Measurements from ENCODE around the gene UGT1A6.

UGT1A6 gene

DNA sequence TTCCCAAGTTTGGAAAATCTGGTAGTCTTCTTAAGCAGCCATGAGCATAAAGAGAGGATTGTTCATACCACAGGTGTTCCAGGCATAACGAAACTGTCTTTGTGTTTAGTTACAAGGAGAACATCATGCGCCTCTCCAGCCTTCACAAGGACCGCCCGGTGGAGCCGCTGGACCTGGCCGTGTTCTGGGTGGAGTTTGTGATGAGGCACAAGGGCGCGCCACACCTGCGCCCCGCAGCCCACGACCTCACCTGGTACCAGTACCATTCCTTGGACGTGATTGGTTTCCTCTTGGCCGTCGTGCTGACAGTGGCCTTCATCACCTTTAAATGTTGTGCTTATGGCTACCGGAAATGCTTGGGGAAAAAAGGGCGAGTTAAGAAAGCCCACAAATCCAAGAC lies 79.5 kb downstream of the UGT1A6 start:
- DNase-seq = no peak

DNA sequence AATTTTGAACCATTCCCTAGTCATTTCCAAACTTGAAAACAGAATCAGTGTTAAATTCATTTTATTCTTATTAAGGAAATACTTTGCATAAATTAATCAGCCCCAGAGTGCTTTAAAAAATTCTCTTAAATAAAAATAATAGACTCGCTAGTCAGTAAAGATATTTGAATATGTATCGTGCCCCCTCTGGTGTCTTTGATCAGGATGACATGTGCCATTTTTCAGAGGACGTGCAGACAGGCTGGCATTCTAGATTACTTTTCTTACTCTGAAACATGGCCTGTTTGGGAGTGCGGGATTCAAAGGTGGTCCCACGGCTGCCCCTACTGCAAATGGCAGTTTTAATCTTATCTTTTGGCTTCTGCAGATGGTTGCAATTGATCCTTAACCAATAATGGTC lies 79.9 kb downstream of the UGT1A6 start:
- no peak for DNase-seq

DNA sequence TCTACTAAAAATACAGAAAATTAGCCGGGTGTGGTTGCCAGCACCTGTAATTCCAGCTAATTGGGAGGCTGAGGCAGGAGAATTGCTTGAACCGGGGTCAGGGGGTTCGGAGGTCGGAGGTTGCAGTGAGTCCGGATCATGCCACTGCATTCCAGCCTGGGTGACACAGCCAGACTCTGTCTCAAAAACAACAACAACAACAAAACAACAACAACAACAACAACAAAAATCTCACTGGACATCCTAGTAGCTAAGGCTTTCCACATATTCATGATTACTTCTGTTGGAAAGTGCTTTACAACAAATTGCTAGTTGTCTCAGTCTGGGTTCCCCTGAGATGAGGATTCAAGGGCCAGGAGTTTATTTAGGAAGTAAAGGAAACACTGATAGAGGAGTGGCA lies 81.2 kb downstream of the UGT1A6 start:
- no peak for DNase-seq

DNA sequence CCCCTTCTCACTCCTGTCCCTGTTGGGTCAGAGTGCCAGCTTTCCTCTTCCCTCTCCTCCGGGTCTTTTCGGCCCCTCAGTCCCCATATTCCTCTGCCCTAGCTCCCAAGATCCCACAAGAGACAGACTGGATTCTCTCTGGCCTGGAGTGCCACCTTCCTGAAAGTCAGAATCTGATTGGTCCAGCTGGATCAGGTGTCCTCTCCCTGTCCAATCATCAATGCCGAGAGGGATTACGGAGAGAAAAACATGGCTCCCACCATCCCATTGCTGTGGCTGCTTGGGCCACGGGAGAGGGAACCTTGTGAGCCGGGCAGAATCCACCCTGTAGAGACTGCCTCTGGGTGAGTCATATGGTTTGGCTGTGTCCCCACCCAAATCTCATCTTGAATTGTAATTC lies 82.7 kb downstream of the UGT1A6 start:
- DNase-seq = no peak

DNA sequence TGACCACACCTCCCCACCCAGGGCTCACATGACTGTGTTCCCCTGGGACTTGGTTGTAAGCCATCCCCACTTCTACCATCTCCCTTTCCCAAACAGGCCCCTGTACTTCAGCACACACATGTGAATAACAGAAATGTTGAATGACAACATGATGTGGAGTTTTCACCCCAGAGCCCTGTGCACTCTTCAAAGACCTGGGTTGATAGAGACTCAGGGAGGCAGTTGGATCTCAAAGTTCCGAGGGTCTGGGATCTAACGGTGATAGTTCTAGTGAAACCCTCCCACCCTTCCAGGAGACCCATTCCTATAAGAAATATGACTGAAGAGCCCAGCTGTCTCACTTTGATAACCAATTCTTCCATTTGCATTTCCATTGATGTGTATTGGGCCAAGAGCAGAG lies 85.3 kb downstream of the UGT1A6 start, which contains the start of gene MROH2A:
Gene MROH2A, plus strand, starts transcription at position 301 of the 400 bp plus-strand sequence. CDS start 1,029 bp downstream, outside the sequence.
- no peak for DNase-seq

DNA sequence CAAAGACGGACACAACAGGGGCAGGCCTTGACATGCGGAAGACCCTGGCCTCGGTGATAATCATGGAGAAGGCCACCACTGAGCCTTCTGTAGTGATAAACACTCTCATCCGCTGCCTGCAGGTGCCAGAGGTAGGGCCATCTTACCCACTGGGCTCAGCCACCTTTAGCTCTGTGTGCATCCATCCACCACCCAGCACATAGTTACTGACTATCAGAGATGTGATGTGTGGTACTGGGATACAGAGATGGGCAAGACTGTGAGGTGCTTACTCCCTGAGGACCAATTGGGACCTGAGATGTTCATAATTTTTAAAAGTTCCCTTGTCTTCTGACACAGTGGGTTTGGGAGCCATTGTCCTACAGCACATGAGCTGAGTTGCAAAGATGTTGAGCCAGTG lies 87.0 kb downstream of the UGT1A6 start:
- DNase-seq = no peak

DNA sequence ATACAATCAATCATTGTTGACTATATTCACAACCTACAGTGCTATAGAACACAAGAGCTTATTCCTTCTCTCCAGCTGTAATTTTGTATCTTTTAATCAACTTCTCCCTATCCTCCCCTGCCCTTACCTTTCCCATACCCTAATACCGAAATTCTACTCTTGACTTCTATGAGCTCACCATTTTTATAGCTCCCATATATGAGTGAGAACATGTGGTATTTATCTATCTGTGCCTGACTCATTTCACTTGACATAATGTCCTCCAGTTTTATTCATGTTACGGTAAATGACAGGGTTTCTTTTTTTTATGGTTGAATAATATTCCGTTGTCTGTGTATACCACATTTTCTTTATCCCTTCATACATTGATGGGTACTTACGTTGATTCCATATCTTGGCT lies 88.1 kb downstream of the UGT1A6 start:
- DNase-seq = no peak

DNA sequence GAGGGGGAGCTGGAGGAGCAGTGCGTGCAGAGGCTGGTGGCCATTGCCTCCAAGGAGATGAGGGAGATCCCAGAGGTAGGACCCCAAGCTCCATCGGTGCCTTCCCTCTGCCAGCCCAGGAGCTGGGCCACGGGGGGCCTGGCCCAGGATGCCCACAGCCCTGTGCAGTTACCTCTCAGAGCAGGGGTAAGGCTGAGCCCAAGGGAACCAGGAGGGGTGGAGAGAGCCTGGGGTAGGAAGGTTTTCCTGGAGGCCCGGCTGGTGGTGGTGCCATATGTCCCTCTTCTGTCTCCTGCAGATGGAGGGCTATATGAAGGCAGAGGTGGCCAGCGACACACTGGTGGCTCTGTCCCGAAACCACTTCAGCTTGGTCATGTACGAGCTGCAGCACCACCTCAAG lies 96.9 kb downstream of the UGT1A6 start:
- DNase-seq = no peak

DNA sequence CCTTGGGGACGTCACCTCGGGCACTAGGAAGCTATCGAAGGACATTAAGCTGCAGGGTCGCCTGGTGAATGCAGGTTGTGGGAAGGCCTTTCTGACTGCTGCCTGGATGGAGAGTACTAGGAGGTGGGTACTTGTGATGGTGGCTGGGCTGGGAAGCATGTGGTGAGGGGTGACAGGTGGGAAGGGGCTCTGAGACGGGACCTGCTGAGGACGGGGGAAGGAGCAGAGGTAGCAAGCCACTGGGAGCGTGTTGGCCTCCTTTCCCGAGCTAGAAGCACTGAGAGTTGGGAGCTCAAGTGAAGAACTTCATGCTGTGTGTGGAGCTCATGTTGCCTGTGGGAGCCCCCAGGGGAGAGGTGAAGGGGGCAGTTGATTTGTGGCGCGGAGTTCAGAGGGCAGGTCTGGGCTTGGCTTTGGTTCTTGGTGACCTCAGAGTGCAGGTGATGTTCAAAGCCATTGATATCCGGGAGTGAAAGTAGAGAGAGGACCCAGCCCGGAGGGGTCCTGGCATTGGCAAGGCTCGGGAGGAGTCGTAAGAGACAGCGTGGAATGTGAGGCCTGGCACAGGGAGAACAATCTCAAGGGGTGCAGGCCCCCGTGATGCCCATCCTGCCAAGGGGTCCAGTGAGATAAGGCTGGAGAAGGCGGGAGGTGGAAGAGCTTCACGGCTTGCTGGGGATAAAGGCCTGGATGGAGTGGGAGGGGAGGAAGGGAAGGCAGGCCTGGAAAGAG lies 98.6 kb downstream of the UGT1A6 start:
- no peak for DNase-seq

DNA sequence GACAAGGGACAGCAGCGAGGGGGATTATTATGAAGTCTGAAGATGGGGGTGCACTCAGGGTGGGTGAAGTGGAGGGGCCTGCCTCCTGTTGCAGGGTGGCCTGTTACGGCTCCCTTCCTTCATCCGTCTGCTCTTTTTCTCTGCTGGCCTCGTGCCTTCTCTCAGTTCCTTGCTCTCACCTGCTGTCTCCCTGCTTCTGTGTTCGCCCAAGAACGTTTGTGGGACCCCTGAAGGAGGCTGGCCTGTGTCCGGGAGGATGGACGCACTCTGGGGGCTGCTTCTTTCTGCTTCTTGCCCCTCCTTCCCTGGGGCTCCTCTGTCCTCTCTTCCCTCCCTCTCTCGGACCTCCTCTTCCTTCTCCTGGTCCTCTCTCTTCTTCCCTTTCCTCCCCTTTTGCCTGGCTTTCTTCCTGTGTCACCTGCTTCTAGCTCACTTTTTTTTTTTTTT lies 99.2 kb downstream of the UGT1A6 start:
- no peak for DNase-seq

DNA sequence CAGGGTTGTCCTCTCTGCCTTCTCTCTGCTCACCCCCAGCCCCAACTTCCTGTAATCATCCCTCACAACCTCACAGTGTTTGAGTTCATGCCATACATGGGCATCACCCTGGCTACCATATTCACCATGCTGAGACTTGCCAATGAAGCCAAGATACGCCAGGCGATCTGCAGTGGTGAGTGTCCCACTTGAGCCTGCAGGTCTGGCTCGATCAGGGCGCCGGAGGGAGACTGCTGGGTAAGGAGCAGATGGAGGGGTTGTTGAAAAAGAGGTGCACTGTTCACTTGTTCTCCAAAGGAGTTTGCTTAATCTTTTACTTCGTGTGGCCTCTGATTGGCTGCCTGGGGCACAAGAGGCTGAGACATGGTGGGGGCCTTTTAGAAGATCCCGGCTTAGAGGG lies 100.0 kb downstream of the UGT1A6 start:
- DNase-seq = no peak

DNA sequence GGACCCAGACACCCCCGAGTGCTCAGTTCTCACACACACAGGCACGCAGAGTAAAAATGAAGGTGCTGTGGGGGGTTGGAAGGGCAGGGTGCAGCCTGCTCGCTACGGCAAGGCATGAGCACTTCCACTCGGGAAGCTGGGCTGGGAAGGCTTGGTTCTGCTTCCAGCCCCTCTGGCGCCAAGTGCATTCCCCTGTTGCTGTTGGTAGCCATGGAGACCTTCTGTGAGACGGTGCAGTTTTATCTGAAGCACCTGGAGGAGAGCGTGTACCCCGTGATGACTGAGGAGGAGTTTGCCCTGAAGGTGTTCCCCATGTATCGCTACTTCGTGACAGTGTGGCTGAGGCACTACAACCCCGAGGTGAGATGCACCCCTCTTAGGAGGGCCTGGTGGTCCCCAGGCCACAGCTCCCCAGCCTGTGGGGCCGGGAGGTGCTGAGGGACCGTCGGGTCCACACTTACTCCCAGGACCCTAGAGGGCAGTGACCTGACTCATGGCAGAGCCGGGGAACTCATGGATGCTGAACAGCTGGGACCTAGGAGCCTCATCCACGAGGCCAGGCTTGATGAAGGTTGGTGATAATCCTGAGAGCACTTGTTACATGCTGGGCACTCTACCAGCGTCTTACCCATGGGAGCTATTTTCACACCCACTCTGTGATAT lies 100.9 kb downstream of the UGT1A6 start:
- DNase-seq = no peak

DNA sequence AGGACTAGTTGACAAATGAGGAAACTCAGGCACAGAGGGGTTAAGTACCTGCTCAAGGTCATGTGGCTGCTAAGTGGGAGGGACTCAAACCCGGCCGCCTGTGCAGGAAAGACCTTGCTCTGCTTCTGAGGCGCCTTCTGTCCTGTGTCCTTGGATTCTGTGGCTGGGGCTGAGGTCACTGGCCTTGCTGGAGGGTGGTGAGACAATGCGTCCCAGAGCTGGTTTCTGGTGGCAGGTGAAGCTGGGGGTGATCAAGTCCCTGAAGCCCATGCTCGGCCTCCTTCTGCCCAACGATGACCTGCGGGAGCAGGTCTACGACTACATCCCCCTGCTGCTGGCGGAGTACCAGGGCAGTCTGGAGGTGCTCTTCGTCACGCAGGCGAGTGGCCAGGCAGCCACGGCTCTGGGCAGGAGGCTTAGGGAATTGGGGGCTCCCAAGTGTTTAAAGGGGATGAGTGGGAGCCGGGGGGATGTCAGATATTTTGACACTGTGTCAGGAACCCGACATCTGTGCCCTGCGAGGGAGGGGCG lies 101.5 kb downstream of the UGT1A6 start:
- DNase-seq = no peak

DNA sequence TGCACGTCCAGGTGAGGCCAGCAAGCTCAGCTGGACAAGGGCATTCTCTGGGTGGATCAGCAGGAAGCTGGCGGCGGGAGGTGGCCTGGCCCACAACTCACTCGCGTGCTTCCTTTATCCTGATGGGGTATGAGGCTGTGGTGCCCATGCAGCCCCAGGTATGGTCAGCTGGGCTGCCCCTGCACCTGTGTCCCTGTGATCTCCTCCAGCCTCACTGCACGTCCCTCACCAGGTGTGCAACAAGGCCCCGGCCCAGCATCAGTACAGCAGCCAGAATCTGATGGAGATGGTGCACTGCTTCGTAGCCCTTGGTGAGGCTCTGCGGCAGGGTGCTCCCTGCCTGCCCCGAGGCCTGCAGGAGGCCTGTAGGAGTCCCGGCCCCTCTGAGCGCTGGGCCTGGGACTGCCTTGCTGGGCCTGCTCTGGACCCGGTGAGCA lies 103.1 kb downstream of the UGT1A6 start:
- no peak for DNase-seq

DNA sequence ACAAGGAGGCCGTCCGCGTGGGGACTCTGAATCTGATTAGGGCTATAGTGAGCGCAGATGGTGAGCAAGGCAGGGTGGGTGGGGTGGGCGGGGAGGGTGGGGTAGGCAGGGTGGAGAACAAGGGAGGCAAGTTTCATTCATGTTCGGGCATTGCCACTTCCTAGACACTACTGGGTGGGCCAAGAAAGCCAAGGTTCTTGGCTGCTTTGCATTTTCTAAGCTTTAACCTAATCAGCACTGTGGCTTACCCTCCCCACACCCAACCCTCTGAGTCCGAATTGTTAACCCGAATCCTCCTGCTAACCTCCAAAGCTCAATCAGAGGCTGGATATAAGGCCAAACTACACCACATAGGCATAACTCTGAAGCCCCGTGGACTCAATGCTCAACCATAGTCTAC lies 103.6 kb downstream of the UGT1A6 start:
- DNase-seq = no peak

DNA sequence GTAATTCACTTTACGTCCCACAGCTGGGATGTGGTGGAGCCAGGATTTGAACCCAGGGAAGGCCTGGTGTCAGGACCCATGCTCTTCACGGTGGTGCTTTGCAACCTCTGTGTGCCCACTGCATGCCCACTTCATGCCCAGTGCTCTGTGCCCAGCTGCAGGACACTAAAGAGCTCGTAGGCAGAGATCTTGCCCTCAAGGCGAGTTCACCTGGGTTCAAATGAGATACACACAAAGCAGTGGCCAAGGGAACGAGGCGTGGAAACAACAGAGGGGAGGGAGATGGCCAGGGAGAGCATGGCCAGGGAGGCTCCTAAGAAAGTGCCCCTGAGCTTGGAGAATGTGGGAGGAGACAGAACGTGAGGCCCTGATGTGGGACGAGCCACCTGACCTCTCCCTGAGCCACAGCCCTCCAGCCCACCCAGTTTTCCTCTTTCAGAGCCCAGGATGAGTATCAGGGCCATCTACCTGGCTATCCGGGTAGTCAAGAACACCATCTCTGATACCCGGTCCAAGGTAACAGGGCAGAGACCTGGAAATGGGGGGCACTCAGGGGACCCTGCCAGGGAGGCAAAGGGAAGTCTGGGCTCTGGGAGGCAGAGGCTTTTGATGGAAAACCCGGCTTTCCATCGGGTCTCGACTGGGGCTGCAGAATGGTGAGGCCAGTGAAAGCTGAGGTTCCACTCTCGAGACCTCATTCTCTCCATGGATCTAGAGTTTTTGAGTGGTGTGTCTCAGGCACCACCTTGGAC lies 105.8 kb downstream of the UGT1A6 start:
- no peak for DNase-seq

DNA sequence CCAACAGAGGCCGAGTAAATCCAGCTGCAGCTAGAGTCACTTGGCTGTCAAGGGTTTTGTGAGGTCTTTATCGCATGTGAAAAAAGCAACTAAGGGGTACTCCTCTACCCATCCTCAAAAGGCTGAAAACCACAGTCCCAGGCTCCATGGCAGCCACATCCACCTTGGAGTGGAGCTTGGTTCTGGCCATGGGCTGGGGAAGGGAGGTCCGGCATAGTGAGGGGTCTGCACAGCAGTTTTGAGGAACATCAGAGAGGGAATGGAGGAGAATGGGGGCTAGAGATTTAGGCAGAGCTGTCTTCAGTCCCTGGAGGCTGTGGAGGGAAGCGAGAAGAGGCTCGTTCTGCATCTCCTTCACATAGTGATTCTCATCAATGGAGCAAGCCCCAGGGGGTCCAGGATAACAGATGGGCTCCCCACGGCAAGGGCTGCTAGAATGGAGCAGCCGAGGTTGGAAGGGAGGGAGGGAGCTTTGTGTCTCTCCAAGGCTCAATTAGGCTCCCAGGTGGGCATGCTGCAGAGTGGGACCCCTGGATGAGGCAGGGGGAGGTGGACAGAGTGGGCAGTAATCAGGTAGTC lies 106.5 kb downstream of the UGT1A6 start:
- DNase-seq = no peak

DNA sequence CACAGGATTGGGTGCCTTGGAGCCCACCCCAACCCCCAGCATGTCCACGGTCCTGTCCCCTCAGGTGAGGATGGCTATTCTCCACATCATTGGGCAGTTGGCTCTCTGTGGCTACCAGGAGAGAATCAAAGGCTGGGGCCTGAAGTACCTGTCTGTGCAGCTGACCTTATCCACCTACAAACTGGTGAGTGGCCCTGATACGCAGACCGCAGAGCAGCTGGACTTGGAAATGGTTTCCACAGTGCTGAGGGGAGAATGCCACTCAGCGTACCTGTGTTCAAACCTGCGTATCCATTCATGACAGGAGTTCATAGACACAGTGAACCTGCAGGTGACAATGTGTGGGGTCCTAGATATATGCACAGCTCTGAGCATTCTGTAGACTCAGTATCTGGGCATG lies 107.0 kb downstream of the UGT1A6 start:
- DNase-seq = no peak

DNA sequence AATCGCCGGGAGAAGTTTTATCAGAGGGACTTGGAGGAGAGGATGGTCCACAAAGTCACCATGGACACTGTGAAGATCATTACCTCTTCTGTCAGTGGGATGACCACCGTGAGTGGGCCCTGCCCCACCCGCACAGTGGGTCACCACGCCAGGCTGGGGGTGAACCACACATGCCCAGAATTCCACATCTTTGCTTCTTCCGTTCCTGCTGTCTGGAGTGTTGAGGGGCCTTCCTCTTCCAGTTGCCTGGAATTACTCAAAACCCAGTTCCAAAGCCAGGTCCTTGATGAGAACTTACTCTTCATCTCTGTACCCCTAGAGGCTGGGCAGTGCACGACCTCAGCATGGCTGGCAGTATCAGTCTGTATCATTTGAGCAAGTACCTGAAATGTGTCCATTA lies 107.5 kb downstream of the UGT1A6 start:
- no peak for DNase-seq

DNA sequence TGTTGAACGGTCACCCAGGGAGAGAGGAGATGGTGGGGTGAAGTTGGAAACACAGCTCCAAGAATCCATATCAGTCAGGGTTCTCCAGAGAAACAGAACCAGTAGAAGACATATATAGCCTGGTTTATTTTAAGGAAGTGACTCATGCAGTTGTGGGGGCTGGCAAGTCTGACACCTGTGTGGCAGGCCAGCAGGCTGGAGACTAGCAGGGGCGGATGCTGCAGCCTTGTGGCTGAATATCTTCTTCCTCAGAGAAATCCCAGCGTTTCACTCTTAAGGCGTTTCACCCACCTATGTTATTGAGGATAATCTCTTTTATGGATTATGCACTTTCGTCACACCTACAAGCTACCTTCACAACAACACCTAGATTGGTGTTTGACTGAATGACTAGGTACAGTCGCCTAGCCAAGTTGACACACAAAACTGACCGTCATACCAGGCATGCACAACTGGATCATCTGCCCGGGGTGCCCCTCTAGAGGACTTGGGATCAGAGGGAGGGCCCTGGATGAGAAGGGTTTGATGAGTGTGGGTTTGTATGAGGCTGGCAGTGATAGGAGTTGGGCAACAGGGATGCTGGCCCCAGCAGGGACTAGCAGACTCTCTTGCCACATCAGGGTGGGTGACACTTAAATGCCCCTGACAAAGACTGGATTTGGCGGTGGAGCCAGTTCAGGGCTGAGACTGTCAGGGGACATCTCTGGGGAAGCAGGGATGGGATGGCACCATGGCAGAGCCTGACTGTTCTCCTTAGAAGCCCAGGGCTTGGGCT lies 108.9 kb downstream of the UGT1A6 start:
- no peak for DNase-seq

DNA sequence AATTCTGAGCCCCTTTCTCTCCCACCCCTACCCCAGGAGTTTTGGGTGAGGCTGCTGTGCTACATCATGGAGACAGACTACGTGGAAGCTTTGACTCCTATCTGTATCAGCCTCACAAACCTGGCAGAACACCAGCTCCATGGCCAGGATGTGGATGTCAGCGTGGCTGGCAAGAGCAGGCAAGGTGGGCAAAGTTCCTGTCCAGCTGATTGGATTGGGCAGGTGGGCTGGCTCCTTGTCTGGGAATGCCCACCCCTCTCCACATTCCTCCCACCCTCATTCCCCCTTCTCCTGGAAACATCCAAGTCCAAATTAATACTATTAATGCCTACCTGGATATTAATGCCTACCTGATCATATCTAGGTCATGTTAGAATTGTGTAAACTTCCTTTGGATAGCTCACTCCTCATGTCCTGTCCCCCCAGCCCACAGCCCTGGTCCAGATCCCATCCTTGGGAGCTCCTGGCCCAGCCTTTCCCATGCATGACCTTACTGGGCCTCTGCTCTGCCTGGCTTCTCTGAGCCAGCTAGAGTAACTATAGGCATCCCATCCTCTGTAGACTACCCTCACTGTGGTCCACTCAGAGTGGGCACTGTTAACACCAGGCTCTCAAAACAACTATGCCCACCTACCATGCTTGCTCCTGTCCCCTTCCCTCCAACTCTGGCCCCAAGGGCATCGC lies 109.6 kb downstream of the UGT1A6 start:
- DNase-seq = no peak

Data from activated CD8-positive, alpha-beta memory T cell treated with anti-CD3 and anti-CD28 coated beads, Interleukin-2, amount 50 U/mL, for 4 hours (primary cell).